Calu3 (cell line): ENCODE results near the gene EBLN1. TPM values are rescaled to one million over a fixed set of nuclear protein-coding genes. Genes with fewer than 3 reads are reported as not detected.

Experiments used
- BruUV-seq: library from RNA; stranded (reverse); fragments of 400-500 nt; replicated peaks from 2 replicates; lab custom pipeline; 2021; lab: Mats Ljungman, UMichigan
- CTCF ChIA-PET: fragments of 300-600 bp; sonication (Branson Sonifier 250); formaldehyde crosslinking; loops from one replicate; lab custom pipeline; 2022; ENCODE audit warnings: antibody characterized with exemption; lab: Charles Lee
- DNase-seq: peaks from one replicate; pipeline ENCODE4 v3.0.0; 2022
- H3K27ac Mint-ChIP-seq: one replicate; pipeline ENCODE4 v1.8.0; 2022; ENCODE audit warnings: mixed read lengths; ENCODE audit not compliant: unreplicated experiment
- H3K27me3 Mint-ChIP-seq: one replicate; pipeline ENCODE4 v1.8.0; 2022; ENCODE audit warnings: mixed read lengths; ENCODE audit not compliant: unreplicated experiment
- H3K36me3 Mint-ChIP-seq: one replicate; pipeline ENCODE4 v1.8.0; 2022; ENCODE audit warnings: mild to moderate bottlenecking, moderate library complexity, mixed read lengths; ENCODE audit not compliant: insufficient read depth, unreplicated experiment
- H3K4me1 Mint-ChIP-seq: one replicate; pipeline ENCODE4 v1.8.0; 2022; ENCODE audit warnings: mild to moderate bottlenecking, low read depth, mixed read lengths; ENCODE audit not compliant: unreplicated experiment
- H3K4me3 Mint-ChIP-seq: one replicate; pipeline ENCODE4 v1.8.0; 2022; ENCODE audit warnings: mild to moderate bottlenecking, low read depth, moderate library complexity, mixed read lengths; ENCODE audit not compliant: unreplicated experiment
- H3K9me3 Mint-ChIP-seq: one replicate; pipeline ENCODE4 v1.8.0; 2022; ENCODE audit warnings: low read depth, mixed read lengths; ENCODE audit not compliant: unreplicated experiment
- intact Hi-C: fragments of 100-400 bp; cut with micrococcal nuclease; formaldehyde crosslinking; loops from one replicate; pipeline ENCODE4 v1.10.0; 2022; ENCODE audit not compliant: unreplicated experiment
- total RNA-seq: library from RNA; stranded (reverse); gene quantifications from 2 replicates; pipeline ENCODE4 v1.2.3, GENCODE V29; 2022
- TF ChIP-seq, protein P1 (sequence below): fragments of 200-600 bp; IDR thresholded peaks from one replicate; pipeline ENCODE4 v1.8.0; 2022; ENCODE audit warnings: antibody characterized with exemption; ENCODE audit not compliant: unreplicated experiment

Gene EBLN1
- total RNA-seq, 1 experiment from 2014 or later = not detected

GRCh38 chr10:22185586-22185985 is 32.2 kb downstream of the EBLN1 start:
- peaks cover 3% of the 10 kb centered on the region for H3K9me3 Mint-ChIP-seq
- no peak overlapping the region for H3K27ac Mint-ChIP-seq
- peaks cover 56% of the 10 kb centered on the region for H3K27me3 Mint-ChIP-seq
- H3K4me3 Mint-ChIP-seq = no peak overlapping the region
- no peak for DNase-seq
- no TSS peak for BruUV-seq
- CTCF ChIA-PET = no interaction called here
- H3K4me1 Mint-ChIP-seq = no peaks in the 10 kb centered on the region
- no peaks in the 10 kb centered on the region for H3K36me3 Mint-ChIP-seq
- intact Hi-C loops = no loop called here
- TF ChIP-seq, protein P1, sequence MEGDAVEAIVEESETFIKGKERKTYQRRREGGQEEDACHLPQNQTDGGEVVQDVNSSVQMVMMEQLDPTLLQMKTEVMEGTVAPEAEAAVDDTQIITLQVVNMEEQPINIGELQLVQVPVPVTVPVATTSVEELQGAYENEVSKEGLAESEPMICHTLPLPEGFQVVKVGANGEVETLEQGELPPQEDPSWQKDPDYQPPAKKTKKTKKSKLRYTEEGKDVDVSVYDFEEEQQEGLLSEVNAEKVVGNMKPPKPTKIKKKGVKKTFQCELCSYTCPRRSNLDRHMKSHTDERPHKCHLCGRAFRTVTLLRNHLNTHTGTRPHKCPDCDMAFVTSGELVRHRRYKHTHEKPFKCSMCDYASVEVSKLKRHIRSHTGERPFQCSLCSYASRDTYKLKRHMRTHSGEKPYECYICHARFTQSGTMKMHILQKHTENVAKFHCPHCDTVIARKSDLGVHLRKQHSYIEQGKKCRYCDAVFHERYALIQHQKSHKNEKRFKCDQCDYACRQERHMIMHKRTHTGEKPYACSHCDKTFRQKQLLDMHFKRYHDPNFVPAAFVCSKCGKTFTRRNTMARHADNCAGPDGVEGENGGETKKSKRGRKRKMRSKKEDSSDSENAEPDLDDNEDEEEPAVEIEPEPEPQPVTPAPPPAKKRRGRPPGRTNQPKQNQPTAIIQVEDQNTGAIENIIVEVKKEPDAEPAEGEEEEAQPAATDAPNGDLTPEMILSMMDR = no peak

DNA sequence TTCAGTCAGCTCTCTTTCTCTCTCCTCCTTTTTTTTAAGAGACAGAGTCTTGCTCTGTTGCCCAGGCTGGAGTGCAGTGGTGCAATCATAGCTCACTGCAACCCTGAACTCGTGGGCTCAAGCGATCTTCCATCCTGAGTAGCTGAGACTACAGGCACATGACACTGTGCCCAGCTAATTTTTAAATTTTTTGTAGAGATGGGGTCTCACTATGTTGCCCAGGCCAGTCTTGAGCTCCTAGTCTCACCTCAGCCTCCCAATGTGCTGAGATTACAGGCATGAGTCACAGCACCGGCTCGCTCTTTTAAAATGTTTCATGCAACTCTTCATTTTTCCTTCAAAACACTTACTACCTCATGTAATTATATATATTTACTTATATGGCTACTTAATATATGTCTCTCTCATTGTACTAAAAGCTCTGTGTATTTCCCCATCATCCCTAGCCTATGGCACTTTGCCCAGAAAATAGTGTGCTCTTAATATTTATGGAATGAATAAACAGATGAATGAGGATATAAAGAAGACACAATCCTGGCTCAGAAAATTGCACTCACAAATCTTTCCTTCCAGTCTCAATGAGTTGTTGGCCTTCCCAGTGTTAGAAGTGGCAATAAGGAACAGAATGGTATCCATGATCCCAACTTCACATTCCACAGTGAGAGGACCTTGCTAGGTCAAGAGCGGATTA is 33.9 kb downstream of the EBLN1 start:
- CTCF ChIA-PET = interaction anchor here (0.6 kb wide), 1 partner anchor 633 kb away, joined by 4 read pairs; no protein-coding TSS in a partner anchor
- DNase-seq = no peak
- BruUV-seq = no TSS peak
- TF ChIP-seq, protein P1 = no peak
- Mint-ChIP-seq H3K36me3 (no peaks in the 10 kb centered on the region), H3K27ac (no peak overlapping the region), H3K4me1 (no peaks in the 10 kb centered on the region), H3K9me3 (peaks cover 3% of the 10 kb centered on the region), H3K27me3 (peaks cover 56% of the 10 kb centered on the region), H3K4me3 (no peak overlapping the region)
- intact Hi-C loops = no loop called here

GRCh38 chr10:22180724-22181123 is 37.1 kb downstream of the EBLN1 start:
- CTCF ChIA-PET = no interaction called here
- H3K36me3 Mint-ChIP-seq = no peaks in the 10 kb centered on the region
- BruUV-seq = no TSS peak
- H3K27ac Mint-ChIP-seq = no peak overlapping the region
- H3K4me3 Mint-ChIP-seq = no peak overlapping the region
- intact Hi-C loops = no loop called here
- H3K4me1 Mint-ChIP-seq = no peaks in the 10 kb centered on the region
- TF ChIP-seq, protein P1 = no peak
- H3K9me3 Mint-ChIP-seq = peaks cover 3% of the 10 kb centered on the region
- no peak for DNase-seq
- peaks cover 41% of the 10 kb centered on the region for H3K27me3 Mint-ChIP-seq

DNA sequence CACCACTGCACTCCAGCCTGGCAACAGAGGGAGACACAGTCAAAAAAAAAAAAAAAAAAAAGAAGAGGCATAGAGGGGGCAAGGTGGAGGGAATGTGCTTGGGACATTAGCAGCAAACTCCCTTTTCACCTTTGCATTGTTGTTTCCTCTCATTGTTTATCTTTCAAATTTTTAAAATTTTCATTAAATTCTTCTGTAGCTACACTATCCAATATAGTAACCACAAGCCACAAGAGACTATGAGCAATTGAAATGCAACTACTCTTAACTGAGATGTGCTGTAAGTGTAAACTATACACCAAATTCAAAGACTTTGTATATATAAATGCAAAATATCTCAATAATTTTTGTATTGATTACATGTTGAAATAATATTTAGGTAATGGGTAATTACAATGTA is 43.4 kb downstream of the EBLN1 start:
- intact Hi-C loops = no loop called here
- Mint-ChIP-seq H3K27ac (no peak overlapping the region), H3K27me3 (peaks cover 34% of the 10 kb centered on the region), H3K4me3 (no peak overlapping the region), H3K36me3 (no peaks in the 10 kb centered on the region), H3K9me3 (peaks cover 7% of the 10 kb centered on the region), H3K4me1 (no peaks in the 10 kb centered on the region)
- CTCF ChIA-PET = interaction anchor here (0.6 to 0.7 kb wide), 4 partner anchors 71 to 380 kb away, joined by 3 to 7 read pairs (median 6); no protein-coding TSS in a partner anchor
- TF ChIP-seq, protein P1 = no peak
- no TSS peak for BruUV-seq
- DNase-seq = no peak
